Ascending aorta (tissue), 2 donors: Measurements from ENCODE around the gene PDGFA. TPM values are rescaled to one million over a fixed set of nuclear protein-coding genes. Genes with fewer than 3 reads are reported as not detected.

Experiments
- DNase-seq, 2 donors: peaks; one replicate each; pipeline ENCODE4 v3.0.0-alpha.2; 2019; ENCODE audit warnings: low spot score in 2 of 2
- H3K27ac ChIP-seq, 2 donors: fragments of 200-600 bp; sonication (generic); one replicate each; pipeline ENCODE4 v1.5.1; 2016 to 2017; ENCODE audit warnings: mild to moderate bottlenecking in 1 of 2
- H3K27me3 ChIP-seq: fragments of 200-600 bp; sonication (generic); one replicate; pipeline ENCODE4 v1.5.1; 2017
- H3K36me3 ChIP-seq, 2 donors: fragments of 200-600 bp; sonication (generic); one replicate each; pipeline ENCODE4 v1.5.1; 2016
- H3K4me1 ChIP-seq, 2 donors: fragments of 200-600 bp; sonication (generic); one replicate each; pipeline ENCODE4 v1.5.1; 2016 to 2017; ENCODE audit warnings: mild to moderate bottlenecking in 1 of 2
- H3K4me3 ChIP-seq, 2 donors: fragments of 200-600 bp; sonication (generic); one replicate each; pipeline ENCODE4 v1.5.1; 2016 to 2017; ENCODE audit warnings: mild to moderate bottlenecking in 1 of 2
- H3K9me3 ChIP-seq, 2 donors: fragments of 200-600 bp; sonication (generic); one replicate each; pipeline ENCODE4 v1.5.1; 2016
- intact Hi-C: fragments of 100-400 bp; cut with DNase I; formaldehyde crosslinking; loops from one replicate; pipeline ENCODE4 v1.15.1; 2023
- total RNA-seq: library from RNA; depleted of rRNA; stranded (reverse); fragments of >200 nt; gene quantifications from one replicate; pipeline ENCODE4 v1.1.0, GENCODE V29; 2016
- TF ChIP-seq, protein P1 (sequence below), 3 experiments: fragments of 200-600 bp in 2 of 3; fragments of 450-650 bp in 1 of 3; sonication (generic) in 2 of 3; IDR thresholded peaks; one replicate each; pipeline ENCODE4 v1.5.1; 2016 to 2019; ENCODE audit warnings: antibody characterized with exemption in 3 of 3, mild to moderate bottlenecking in 1 of 3, moderate library complexity in 1 of 3

The PDGFA gene
- total RNA-seq, 1 donor from 2014 or later, result 349 TPM

DNA sequence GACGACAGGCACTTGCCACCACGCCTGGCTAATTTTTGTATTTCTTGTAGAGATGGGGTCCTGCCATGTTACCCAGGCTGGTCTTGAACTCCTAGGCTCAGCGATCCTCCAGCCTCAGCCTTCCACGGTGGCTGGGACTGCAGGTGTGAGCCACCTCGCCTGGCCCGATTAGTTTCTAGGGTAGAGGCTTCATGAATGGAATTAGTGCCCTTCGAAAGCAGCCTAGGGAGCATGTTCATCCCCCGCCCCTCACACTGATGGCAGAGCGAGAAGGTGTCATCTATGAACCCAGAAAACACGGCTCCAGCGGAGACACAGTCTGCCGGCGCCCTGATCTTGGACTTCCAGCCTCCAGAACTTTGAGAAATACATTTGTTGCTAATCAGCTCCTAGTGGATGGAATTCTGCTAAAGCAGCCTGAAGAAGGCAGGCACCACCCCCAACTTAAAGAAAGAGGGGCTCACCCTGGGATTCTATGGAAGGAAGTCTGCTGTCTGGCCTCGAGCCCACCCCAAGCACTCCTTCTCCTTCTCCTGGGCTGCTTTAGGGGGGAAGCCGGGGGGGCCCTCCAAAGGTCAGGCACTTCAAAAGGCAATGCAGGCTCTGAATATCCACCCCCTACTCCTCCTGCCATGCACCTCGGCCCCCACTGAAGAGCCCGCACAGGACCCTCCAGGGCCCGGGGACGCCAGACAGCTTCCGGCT lies 10.1 kb downstream of the PDGFA start:
- intact Hi-C loops, result loop anchor here (5.0 to 10.0 kb wide), 3 partner anchors 177 to 358 kb away; no protein-coding TSS in a partner anchor

DNA sequence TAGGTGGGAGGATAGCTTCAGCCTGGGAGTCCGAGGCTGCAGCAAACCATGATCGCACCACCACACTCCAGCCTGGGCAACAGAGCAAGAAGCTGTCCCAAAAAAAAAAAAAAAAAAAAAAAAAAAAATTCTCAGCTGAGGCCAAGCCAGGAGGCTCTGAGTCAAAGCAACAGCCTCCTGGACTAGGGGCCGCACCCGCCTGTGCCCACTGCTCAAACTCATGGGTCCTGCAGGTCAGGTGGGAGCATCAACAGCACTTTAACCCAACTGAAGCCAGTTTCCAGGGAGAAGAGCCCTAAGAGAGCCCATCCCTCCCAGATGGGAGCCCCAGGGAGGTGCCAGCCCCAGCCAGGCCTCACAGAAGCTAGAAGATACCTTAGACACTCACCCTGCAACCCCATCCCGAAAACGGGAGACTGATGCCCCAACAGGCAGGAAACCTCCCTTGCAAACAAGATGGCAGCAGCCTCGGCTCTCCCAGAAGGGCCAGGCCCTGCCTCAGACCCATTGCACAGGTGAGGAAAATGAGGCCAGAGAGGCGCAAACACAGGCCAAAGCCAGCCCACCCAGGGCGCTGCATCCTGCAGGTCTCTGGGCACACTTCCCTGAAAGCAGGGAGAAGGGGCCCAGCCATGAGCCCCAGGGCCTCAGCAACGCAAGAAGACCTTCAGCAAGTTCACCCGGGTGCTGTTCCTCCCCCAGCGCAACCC lies 11.0 kb downstream of the PDGFA start:
- peaks cover 25 to 62% of the 10 kb centered on the region in 2 donors for H3K4me1 ChIP-seq
- intact Hi-C loops, result no loop called here

More for the DNA sequence above, 10.1 kb downstream of the PDGFA start:
- Histone ChIP-seq H3K9me3 (no peaks in the 10 kb centered on the region), H3K36me3 (peaks cover 53 to 80% of the 10 kb centered on the region in 2 donors), H3K4me1 (peaks cover 18 to 60% of the 10 kb centered on the region in 2 donors), H3K27me3 (no peaks in the 10 kb centered on the region), H3K27ac (peak overlapping the region; percentile 48 to 62), H3K4me3 (no peak overlapping the region)
- no peak for DNase-seq
- TF ChIP-seq, protein P1, sequence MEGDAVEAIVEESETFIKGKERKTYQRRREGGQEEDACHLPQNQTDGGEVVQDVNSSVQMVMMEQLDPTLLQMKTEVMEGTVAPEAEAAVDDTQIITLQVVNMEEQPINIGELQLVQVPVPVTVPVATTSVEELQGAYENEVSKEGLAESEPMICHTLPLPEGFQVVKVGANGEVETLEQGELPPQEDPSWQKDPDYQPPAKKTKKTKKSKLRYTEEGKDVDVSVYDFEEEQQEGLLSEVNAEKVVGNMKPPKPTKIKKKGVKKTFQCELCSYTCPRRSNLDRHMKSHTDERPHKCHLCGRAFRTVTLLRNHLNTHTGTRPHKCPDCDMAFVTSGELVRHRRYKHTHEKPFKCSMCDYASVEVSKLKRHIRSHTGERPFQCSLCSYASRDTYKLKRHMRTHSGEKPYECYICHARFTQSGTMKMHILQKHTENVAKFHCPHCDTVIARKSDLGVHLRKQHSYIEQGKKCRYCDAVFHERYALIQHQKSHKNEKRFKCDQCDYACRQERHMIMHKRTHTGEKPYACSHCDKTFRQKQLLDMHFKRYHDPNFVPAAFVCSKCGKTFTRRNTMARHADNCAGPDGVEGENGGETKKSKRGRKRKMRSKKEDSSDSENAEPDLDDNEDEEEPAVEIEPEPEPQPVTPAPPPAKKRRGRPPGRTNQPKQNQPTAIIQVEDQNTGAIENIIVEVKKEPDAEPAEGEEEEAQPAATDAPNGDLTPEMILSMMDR (IDR thresholded peaks at IDR 0.05), result no peak

DNA sequence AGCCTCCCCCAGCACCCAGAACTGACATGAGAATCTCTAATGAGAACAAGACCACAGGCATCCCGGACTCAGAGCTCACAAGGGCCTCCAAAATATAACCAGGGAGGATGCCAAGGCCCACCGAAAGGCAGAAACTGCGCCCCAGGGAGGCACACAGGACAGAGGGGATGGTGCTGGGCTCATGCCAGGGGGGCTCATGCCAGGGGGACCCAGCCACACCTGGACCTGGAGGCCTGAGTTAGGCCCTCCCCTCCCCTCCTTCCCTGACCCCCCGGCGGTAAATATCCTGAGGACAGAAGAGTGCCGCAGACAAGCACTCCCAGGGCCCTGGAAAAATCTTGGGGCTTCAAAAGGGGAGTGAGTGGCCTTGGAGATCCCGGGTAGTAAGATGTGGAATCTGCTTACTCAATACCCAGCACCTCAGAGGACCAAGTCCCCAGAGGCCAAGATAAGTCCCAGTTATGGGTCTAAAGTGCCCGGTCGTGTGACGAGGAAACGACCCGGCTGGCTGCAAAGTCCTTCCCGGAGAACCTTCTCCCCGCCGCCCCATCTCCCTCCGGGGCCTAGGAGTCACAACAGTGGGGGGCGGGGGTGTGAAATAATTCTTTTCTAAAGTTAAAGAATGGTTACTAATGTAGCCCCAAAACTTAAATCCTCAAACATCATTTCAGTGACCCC lies 11.9 kb downstream of the PDGFA start:
- peak overlapping the region; percentile 57 to 87 for H3K27ac ChIP-seq
- DNase-seq, result no peak
- H3K9me3 ChIP-seq, result no peaks in the 10 kb centered on the region
- H3K4me1 ChIP-seq, result peaks cover 20 to 57% of the 10 kb centered on the region in 2 donors
- no peaks in the 10 kb centered on the region for H3K27me3 ChIP-seq
- TF ChIP-seq, protein P1 (IDR thresholded peaks at IDR 0.05), result no peak
- intact Hi-C loops, result no loop called here
- H3K4me3 ChIP-seq, result no peak overlapping the region
- peaks cover 57 to 93% of the 10 kb centered on the region in 2 donors for H3K36me3 ChIP-seq

More for the DNA sequence above, 11.0 kb downstream of the PDGFA start:
- Histone ChIP-seq H3K27ac (peak overlapping the region in 1 of 2 donors; percentile 48), H3K27me3 (no peaks in the 10 kb centered on the region), H3K36me3 (peaks cover 53 to 88% of the 10 kb centered on the region in 2 donors), H3K9me3 (no peaks in the 10 kb centered on the region), H3K4me3 (no peak overlapping the region)
- TF ChIP-seq, protein P1 (IDR thresholded peaks at IDR 0.05), result no peak
- DNase-seq, result no peak

DNA sequence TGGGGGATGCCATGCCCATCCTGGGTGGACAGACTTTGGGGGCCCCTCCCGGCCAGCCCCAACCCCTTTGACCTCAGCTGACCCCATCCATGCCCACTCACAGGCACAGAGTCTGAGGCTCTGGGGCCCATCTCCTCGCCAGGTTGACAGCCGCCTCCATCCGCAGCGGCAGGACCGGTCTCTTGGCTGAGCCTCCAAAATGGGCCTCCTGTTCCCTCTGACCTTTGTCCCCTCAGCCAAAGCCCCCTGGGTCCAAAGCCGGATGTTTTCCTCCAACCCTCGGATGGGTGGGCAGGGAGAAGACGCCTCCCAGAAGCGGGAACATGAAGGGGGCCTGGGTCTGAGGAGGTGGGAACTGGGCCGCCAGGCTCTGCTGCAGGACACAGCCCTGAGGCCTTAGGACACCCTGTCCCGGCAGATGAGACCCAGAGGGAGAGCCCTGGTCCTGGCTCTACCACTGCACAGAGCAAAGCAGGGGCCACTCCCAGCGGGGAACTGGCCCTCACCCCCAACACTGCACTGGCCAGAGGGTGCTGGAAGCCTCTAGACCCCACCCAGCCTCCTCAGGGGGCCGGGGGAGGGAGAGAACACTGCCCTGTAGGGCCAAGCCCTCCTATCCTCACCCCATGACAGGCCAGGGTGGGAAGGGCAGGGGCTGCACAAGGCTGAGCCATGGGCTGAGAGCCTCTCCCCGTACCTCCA lies 12.6 kb downstream of the PDGFA start:
- no peaks in the 10 kb centered on the region for H3K27me3 ChIP-seq
- no peaks in the 10 kb centered on the region for H3K9me3 ChIP-seq
- no peak overlapping the region for H3K4me3 ChIP-seq
- intact Hi-C loops, result no loop called here
- H3K27ac ChIP-seq, result peak overlapping the region; percentile 57 to 87
- no peak for DNase-seq
- H3K36me3 ChIP-seq, result peaks cover 55 to 93% of the 10 kb centered on the region in 2 donors
- peaks cover 19 to 50% of the 10 kb centered on the region in 2 donors for H3K4me1 ChIP-seq
- TF ChIP-seq, protein P1 (IDR thresholded peaks at IDR 0.05), result no peak

DNA sequence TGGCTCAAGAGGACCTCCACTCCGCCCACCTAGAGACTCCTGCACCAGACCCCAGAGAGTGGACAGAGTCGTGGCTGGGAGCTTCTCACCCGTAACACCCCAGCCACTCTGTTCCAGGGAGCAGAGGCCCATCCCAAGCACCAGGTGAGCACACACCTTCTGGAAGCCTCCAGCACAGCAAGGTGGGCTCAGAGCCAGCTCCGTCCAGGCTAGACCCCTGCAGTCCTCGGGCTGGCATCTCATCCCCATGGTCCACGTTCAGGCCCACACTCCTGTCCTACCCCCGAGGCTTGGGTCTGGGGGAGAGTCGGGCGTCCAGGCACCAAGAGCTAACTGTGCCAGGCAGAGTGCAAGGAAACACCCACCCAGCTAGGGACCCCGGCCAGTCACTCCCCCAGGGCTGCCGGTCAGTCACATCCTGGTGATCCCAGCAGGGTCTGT lies 13.2 kb downstream of the PDGFA start:
- Histone ChIP-seq H3K36me3 (peaks cover 55 to 93% of the 10 kb centered on the region in 2 donors), H3K9me3 (no peaks in the 10 kb centered on the region), H3K4me1 (peaks cover 16 to 45% of the 10 kb centered on the region in 2 donors), H3K4me3 (no peak overlapping the region), H3K27ac (peak overlapping the region; percentile 57 to 87), H3K27me3 (no peaks in the 10 kb centered on the region)
- intact Hi-C loops, result no loop called here
- DNase-seq, result no peak
- TF ChIP-seq, protein P1 (IDR thresholded peaks at IDR 0.05), result no peak
